ENCODE results near the gene ANKLE1. TPM values are rescaled to one million over a fixed set of nuclear protein-coding genes. Genes with fewer than 3 reads are reported as not detected.

The ANKLE1 gene
- total RNA-seq, 1 experiment from 2014 or later = 9.1 TPM

GRCh38 chr19:17255150-17255621 lies 26.5 kb upstream of the ANKLE1 start:
- Mint-ChIP-seq H3K27me3 (ENCODE audit: low read depth) (no peaks in the 10 kb centered on the region), H3K4me3 (no peak overlapping the region), H3K4me1 (no peaks in the 10 kb centered on the region), H3K9me3 (peaks cover 7% of the 10 kb centered on the region), H3K36me3 (peaks cover 40% of the 10 kb centered on the region), H3K27ac (no peak overlapping the region)
- CTCF ChIA-PET = interaction anchor here (0.7 to 1.6 kb wide), 4 partner anchors 9 to 40 kb away, joined by 3 to 6 read pairs (median 4); partner anchors contain the start of genes USE1 and USHBP1
- POLR2A ChIA-PET = interaction anchor here (0.5 to 0.9 kb wide), 2 partner anchors 11 to 73 kb away, joined by 3 read pairs; no protein-coding TSS in a partner anchor
- TF ChIP-seq ZNF121 (CRISPR knock-in tag; IDR thresholded peaks at IDR 0.05) (peak; percentile 20; the same call in 1 of the 2 replicates), USF2 (CRISPR knock-in tag; IDR thresholded peaks at IDR 0.05) (peak; percentile 16; the same call in 1 of the 2 replicates), FOXJ3 (CRISPR knock-in tag; IDR thresholded peaks at IDR 0.05; ENCODE audit: borderline replicate concordance) (no peak)
- ATAC-seq (peak; percentile 63), DNase-seq (ENCODE audit: low spot score) (no peak)

GRCh38 chr19:17256130-17256529 lies 25.6 kb upstream of the ANKLE1 start:
- TF ChIP-seq ZBTB43 (CRISPR knock-in tag; IDR thresholded peaks at IDR 0.05) (no peak), FOXJ3 (CRISPR knock-in tag; IDR thresholded peaks at IDR 0.05; ENCODE audit: borderline replicate concordance) (no peak), E2F4 (CRISPR knock-in tag; IDR thresholded peaks at IDR 0.05; ENCODE audit: borderline replicate concordance, low read depth) (no peak), HMGA2 (CRISPR knock-in tag; IDR thresholded peaks at IDR 0.05) (no peak), KAT7 (CRISPR knock-in tag; IDR thresholded peaks at IDR 0.05; ENCODE audit: borderline replicate concordance) (no peak), STAT6 (CRISPR knock-in tag; conservative IDR thresholded peaks at IDR 0.05; ENCODE audit: low read depth) (no peak), TEAD4 (CRISPR knock-in tag; IDR thresholded peaks at IDR 0.05) (no peak), ZNF423 (CRISPR knock-in tag; IDR thresholded peaks at IDR 0.05) (no peak), MXD4 (CRISPR knock-in tag; IDR thresholded peaks at IDR 0.05; ENCODE audit: borderline replicate concordance) (no peak), NFE2L1 (CRISPR knock-in tag; IDR thresholded peaks at IDR 0.05) (no peak), ZNF317 (CRISPR knock-in tag; IDR thresholded peaks at IDR 0.05; ENCODE audit: borderline replicate concordance, low read depth) (no peak), NFATC4 (CRISPR knock-in tag; IDR thresholded peaks at IDR 0.05) (no peak), SOX15 (CRISPR knock-in tag; IDR thresholded peaks at IDR 0.05) (no peak), NFYB (CRISPR knock-in tag; conservative IDR thresholded peaks at IDR 0.05; ENCODE audit: low read depth) (no peak), ERG (CRISPR knock-in tag; IDR thresholded peaks at IDR 0.05) (no peak)
- Mint-ChIP-seq H3K4me1 (peaks cover 5% of the 10 kb centered on the region; the same call in 1 of the 2 replicates), H3K27ac (no peak overlapping the region), H3K9me3 (peaks cover 12% of the 10 kb centered on the region), H3K36me3 (peaks cover 47% of the 10 kb centered on the region), H3K4me3 (no peak overlapping the region), H3K27me3 (ENCODE audit: low read depth) (peaks cover 7% of the 10 kb centered on the region)
- no peak for ATAC-seq
- POLR2A ChIA-PET = no interaction called here
- no peak for DNase-seq (ENCODE audit: low spot score)
- CTCF ChIA-PET = no interaction called here

Measured in WTC11 (cell line).